KOPT-K1 (cell line): ENCODE results near the gene PLA2G2C.

Experiments
- H3K27ac ChIP-seq: fragments of 200-600 bp; sonication (generic); 2 replicates; pipeline ENCODE4 v1.5.1; 2016; ENCODE audit warnings: antibody characterized with exemption, mild to moderate bottlenecking, low read depth, low read length; ENCODE audit not compliant: poor library complexity, severe bottlenecking
- H3K36me3 ChIP-seq: fragments of 200-600 bp; sonication (generic); 2 replicates; pipeline ENCODE4 v1.5.1; 2017; ENCODE audit warnings: antibody characterized with exemption, mild to moderate bottlenecking, low read length, moderate library complexity; ENCODE audit not compliant: insufficient read depth
- H3K9me3 ChIP-seq: fragments of 200-600 bp; sonication (generic); 2 replicates; pipeline ENCODE4 v1.5.1; 2017; ENCODE audit warnings: antibody characterized with exemption, low read length, mild to moderate bottlenecking; ENCODE audit not compliant: insufficient read depth, poor library complexity, severe bottlenecking

PLA2G2C gene

GRCh38 chr1:20124456-20125057 lies 61.8 kb downstream of the PLA2G2C start:
- Histone ChIP-seq H3K27ac (no peak overlapping the region), H3K9me3 (peaks cover 5% of the 10 kb centered on the region)

GRCh38 chr1:20123722-20124455 lies 62.4 kb downstream of the PLA2G2C start:
- Histone ChIP-seq H3K27ac (no peak overlapping the region), H3K36me3 (no peaks in the 10 kb centered on the region), H3K9me3 (no peaks in the 10 kb centered on the region)

More at GRCh38 chr1:20124456-20125057, 61.8 kb downstream of the PLA2G2C start:
- H3K36me3 ChIP-seq: no peaks in the 10 kb centered on the region

GRCh38 chr1:20120796-20121195 lies 65.5 kb downstream of the PLA2G2C start:
- Histone ChIP-seq H3K9me3 (no peaks in the 10 kb centered on the region), H3K27ac (no peak overlapping the region), H3K36me3 (no peaks in the 10 kb centered on the region)

GRCh38 chr1:20119347-20119746 lies 67.0 kb downstream of the PLA2G2C start, which contains the start of gene PLA2G2D:
TSS of gene PLA2G2D (minus strand) at chr1:20119536. CDS start at chr1:20119498, 38 bp downstream.
- no peaks in the 10 kb centered on the region for H3K9me3 ChIP-seq
- no peaks in the 10 kb centered on the region for H3K36me3 ChIP-seq
- no peak within 1 kb of the TSS for H3K27ac ChIP-seq

GRCh38 chr1:20117236-20117635 lies 69.1 kb downstream of the PLA2G2C start:
- no peaks in the 10 kb centered on the region for H3K36me3 ChIP-seq
- no peak overlapping the region for H3K27ac ChIP-seq
- no peaks in the 10 kb centered on the region for H3K9me3 ChIP-seq

GRCh38 chr1:20115916-20116315 lies 70.4 kb downstream of the PLA2G2C start:
- H3K36me3 ChIP-seq: no peaks in the 10 kb centered on the region
- no peak overlapping the region for H3K27ac ChIP-seq
- H3K9me3 ChIP-seq: no peaks in the 10 kb centered on the region

- Histone ChIP-seq H3K9me3 (no peaks in the 10 kb centered on the region), H3K36me3 (no peaks in the 10 kb centered on the region), H3K27ac (no peak overlapping the region)
Measured at GRCh38 chr1:20115479-20115878, 70.8 kb downstream of the PLA2G2C start.

- H3K27ac ChIP-seq: no peak overlapping the region
- H3K36me3 ChIP-seq: no peaks in the 10 kb centered on the region
- H3K9me3 ChIP-seq: no peaks in the 10 kb centered on the region
Measured at GRCh38 chr1:20114021-20114648, 72.2 kb downstream of the PLA2G2C start.
